Smooth muscle cell (in vitro differentiated cells): Measurements from ENCODE around the gene PRKG1. TPM values are rescaled to one million over a fixed set of nuclear protein-coding genes. Genes with fewer than 3 reads are reported as not detected.
"Not testable (repeated sequence)": the region's sequence is repeated elsewhere in the genome, so short reads cannot be mapped to it uniquely, and the experiment has no call there.

ENCODE experiments used
- DNase-seq: peaks from one replicate; lab custom pipeline; 2025; ENCODE audit not compliant: unreplicated experiment; lab: John Stamatoyannopoulos, UW
- H2AFZ ChIP-seq: fragments of 200-600 bp; sonication (generic); 2 replicates; pipeline ENCODE4 v1.6.0; 2016; ENCODE audit warnings: antibody characterized with exemption, low read depth, mild to moderate bottlenecking
- H3F3A ChIP-seq: fragments of 200-600 bp; sonication (generic); 2 replicates; pipeline ENCODE4 v1.6.0; 2017; ENCODE audit warnings: antibody characterized with exemption, low read depth
- H3K27ac ChIP-seq: fragments of 200-600 bp; sonication (generic); 2 replicates; pipeline ENCODE4 v1.5.1; 2016; ENCODE audit warnings: low read depth, mild to moderate bottlenecking
- H3K27me3 ChIP-seq: fragments of 200-600 bp; sonication (generic); 2 replicates; pipeline ENCODE4 v1.6.1; 2016; ENCODE audit warnings: low read depth, mild to moderate bottlenecking
- H3K36me3 ChIP-seq: fragments of 200-600 bp; sonication (generic); 2 replicates; pipeline ENCODE4 v1.5.1; 2016; ENCODE audit warnings: low read depth
- H3K4me1 ChIP-seq: fragments of 200-600 bp; sonication (generic); 2 replicates; pipeline ENCODE4 v1.5.1; 2016; ENCODE audit warnings: low read depth
- H3K4me2 ChIP-seq: fragments of 200-600 bp; sonication (generic); 2 replicates; pipeline ENCODE4 v1.6.0; 2016; ENCODE audit warnings: mild to moderate bottlenecking
- H3K4me3 ChIP-seq: fragments of 200-600 bp; sonication (generic); 2 replicates; pipeline ENCODE4 v1.5.1; 2016; ENCODE audit warnings: mild to moderate bottlenecking
- H3K79me2 ChIP-seq: fragments of 200-600 bp; sonication (generic); 2 replicates; pipeline ENCODE4 v1.6.0; 2016; ENCODE audit warnings: low read depth, mild to moderate bottlenecking
- H3K9ac ChIP-seq: fragments of 200-600 bp; sonication (generic); 2 replicates; pipeline ENCODE4 v1.6.0; 2016; ENCODE audit warnings: low read depth
- H3K9me3 ChIP-seq: fragments of 200-600 bp; sonication (generic); replicated peaks from 2 replicates; pipeline ENCODE4 v1.5.1; 2016; ENCODE audit warnings: low read depth
- H4K20me1 ChIP-seq: fragments of 200-600 bp; sonication (generic); 2 replicates; pipeline ENCODE4 v1.6.0; 2016; ENCODE audit warnings: low read depth
- WGBS: methylation state at CpG from one replicate; pipeline ENCODE4 v1.1.7; 2016; ENCODE audit warnings: low lambda C conversion rate; 5-methylcytosine and 5-hydroxymethylcytosine counted together
- polyA plus RNA-seq: library from polyadenylated mRNA; unstranded; fragments of >200 nt; fragmentation: Nextera tagmentation; extraction: Ambion mirVana; gene quantifications from 2 replicates; pipeline ENCODE4 v1.2.1, GENCODE V29; 2016
- total RNA-seq: library from RNA; depleted of rRNA; stranded (reverse); fragments of >200 nt; gene quantifications from 2 replicates; pipeline ENCODE4 v1.2.3, GENCODE V29; 2014
- TF ChIP-seq, protein P1 (sequence below): fragments of 200-600 bp; sonication (generic); IDR thresholded peaks from 2 replicates; pipeline ENCODE4 v1.5.1; 2017; ENCODE audit warnings: borderline replicate concordance, mild to moderate bottlenecking, antibody characterized with exemption; ENCODE audit not compliant: insufficient read depth, poor library complexity, severe bottlenecking

PRKG1 gene
- total and polyA plus RNA-seq, 2 experiments from 2014 or later = 7.2 to 13.4 TPM

DNA sequence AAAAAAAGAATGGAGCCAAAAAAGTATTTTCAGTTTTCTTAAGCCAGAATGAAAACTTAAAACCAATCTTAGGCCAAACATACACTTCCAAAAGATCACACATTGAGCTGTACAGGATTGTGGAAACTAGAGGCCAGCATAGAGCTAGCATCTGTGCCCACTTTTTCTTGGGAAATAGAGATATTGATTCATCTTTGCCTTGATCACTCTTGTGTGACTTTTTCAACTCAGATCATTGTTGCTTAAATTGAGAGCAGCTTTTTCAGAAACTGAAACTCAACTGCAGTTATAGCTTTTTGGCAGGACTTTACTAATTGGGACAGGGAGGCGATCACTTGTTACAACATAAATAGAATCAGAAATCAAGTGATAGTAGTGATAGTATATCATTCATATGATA, 132.2 kb downstream of the PRKG1 start:
- Histone ChIP-seq H3K4me3 (no peak overlapping the region), H3K36me3 (no peaks in the 10 kb centered on the region), H2AFZ (no peak overlapping the region)

GRCh38 chr10:51212937-51213336, 138.7 kb downstream of the PRKG1 start:
- not testable (repeated sequence) for H4K20me1 ChIP-seq, H2AFZ ChIP-seq, H3K36me3 ChIP-seq, DNase-seq, H3K27me3 ChIP-seq, H3K4me3 ChIP-seq, H3K79me2 ChIP-seq, H3K9me3 ChIP-seq, H3K27ac ChIP-seq, H3K9ac ChIP-seq, H3K4me2 ChIP-seq, H3K4me1 ChIP-seq, H3F3A ChIP-seq
- 96% methylated on average over 5 of the region's 5 CpGs for WGBS

More for the DNA sequence above, 132.2 kb downstream of the PRKG1 start:
- TF ChIP-seq, protein P1, sequence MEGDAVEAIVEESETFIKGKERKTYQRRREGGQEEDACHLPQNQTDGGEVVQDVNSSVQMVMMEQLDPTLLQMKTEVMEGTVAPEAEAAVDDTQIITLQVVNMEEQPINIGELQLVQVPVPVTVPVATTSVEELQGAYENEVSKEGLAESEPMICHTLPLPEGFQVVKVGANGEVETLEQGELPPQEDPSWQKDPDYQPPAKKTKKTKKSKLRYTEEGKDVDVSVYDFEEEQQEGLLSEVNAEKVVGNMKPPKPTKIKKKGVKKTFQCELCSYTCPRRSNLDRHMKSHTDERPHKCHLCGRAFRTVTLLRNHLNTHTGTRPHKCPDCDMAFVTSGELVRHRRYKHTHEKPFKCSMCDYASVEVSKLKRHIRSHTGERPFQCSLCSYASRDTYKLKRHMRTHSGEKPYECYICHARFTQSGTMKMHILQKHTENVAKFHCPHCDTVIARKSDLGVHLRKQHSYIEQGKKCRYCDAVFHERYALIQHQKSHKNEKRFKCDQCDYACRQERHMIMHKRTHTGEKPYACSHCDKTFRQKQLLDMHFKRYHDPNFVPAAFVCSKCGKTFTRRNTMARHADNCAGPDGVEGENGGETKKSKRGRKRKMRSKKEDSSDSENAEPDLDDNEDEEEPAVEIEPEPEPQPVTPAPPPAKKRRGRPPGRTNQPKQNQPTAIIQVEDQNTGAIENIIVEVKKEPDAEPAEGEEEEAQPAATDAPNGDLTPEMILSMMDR = no peak
- H3K4me2 ChIP-seq = no peak overlapping the region
- no peaks in the 10 kb centered on the region for H3K9me3 ChIP-seq
- DNase-seq = no peak
- no peak overlapping the region for H3K9ac ChIP-seq
- H3F3A ChIP-seq = no peaks in the 10 kb centered on the region
- peaks cover 4% of the 10 kb centered on the region for H4K20me1 ChIP-seq
- no peaks in the 10 kb centered on the region for H3K79me2 ChIP-seq
- 97% methylated on average over 1 of the region's 1 CpG for WGBS
- no peaks in the 10 kb centered on the region for H3K27me3 ChIP-seq
- H3K4me1 ChIP-seq = peaks cover 12% of the 10 kb centered on the region
- H3K27ac ChIP-seq = no peak overlapping the region

- WGBS = 80% methylated on average over 11 of the region's 11 CpGs
- Histone ChIP-seq H3K4me1 (no peaks in the 10 kb centered on the region), H3K4me2 (no peak overlapping the region), H4K20me1 (no peaks in the 10 kb centered on the region), H3K9me3 (no peaks in the 10 kb centered on the region), H3K9ac (no peak overlapping the region), H3K4me3 (no peak overlapping the region), H3F3A (no peaks in the 10 kb centered on the region), H3K27me3 (no peaks in the 10 kb centered on the region), H2AFZ (no peak overlapping the region), H3K79me2 (no peaks in the 10 kb centered on the region), H3K27ac (no peak overlapping the region), H3K36me3 (no peaks in the 10 kb centered on the region)
- TF ChIP-seq, protein P1 = no peak
- no peak for DNase-seq
These were observed 140.2 kb downstream of the PRKG1 start for GRCh38 chr10:51214207-51215196.

GRCh38 chr10:51215951-51216834, 141.9 kb downstream of the PRKG1 start:
- no peak overlapping the region for H3K4me2 ChIP-seq
- no peak overlapping the region for H3K9ac ChIP-seq
- H3K9me3 ChIP-seq = no peaks in the 10 kb centered on the region
- no peaks in the 10 kb centered on the region for H3K79me2 ChIP-seq
- H3F3A ChIP-seq = no peaks in the 10 kb centered on the region
- TF ChIP-seq, protein P1 = no peak
- no peak overlapping the region for H3K27ac ChIP-seq
- H2AFZ ChIP-seq = no peak overlapping the region
- no peak for DNase-seq
- H3K4me3 ChIP-seq = no peak overlapping the region
- no peaks in the 10 kb centered on the region for H3K36me3 ChIP-seq
- 70% methylated on average over 3 of the region's 3 CpGs for WGBS
- H4K20me1 ChIP-seq = no peaks in the 10 kb centered on the region
- no peaks in the 10 kb centered on the region for H3K27me3 ChIP-seq
- H3K4me1 ChIP-seq = no peaks in the 10 kb centered on the region
